GM12878 (cell line): ENCODE data around the gene SOST.

Experiments
- CTCF ChIP-seq, 3 experiments: IDR thresholded peaks in 2 of 3; conservative IDR thresholded peaks in 1 of 3; 2 replicates each; pipeline ENCODE4 v1.5.1; 2011; ENCODE audit warnings: low read depth in 3 of 3, low read length in 3 of 3, mild to moderate bottlenecking in 3 of 3, control low read depth in 2 of 3, moderate library complexity in 2 of 3, inconsistent platforms in 1 of 3, mixed read lengths in 1 of 3; ENCODE audit not compliant: control insufficient read depth in 2 of 3, insufficient read depth in 1 of 3; ENCODE audit errors: extremely low read depth in 1 of 3
- E2F8 ChIP-seq: fragments of 450-650 bp; IDR thresholded peaks from 2 replicates; pipeline ENCODE4 v1.6.1; 2018; ENCODE audit warnings: mild to moderate bottlenecking, low read depth, moderate library complexity; ENCODE audit not compliant: partially characterized antibody
- TAF1 ChIP-seq: IDR thresholded peaks from 2 replicates; pipeline ENCODE4 v1.6.1; 2011; ENCODE audit warnings: mild to moderate bottlenecking, low read depth, low read length, borderline replicate concordance
- ZNF217 ChIP-seq: fragments of 450-650 bp; IDR thresholded peaks from 2 replicates; pipeline ENCODE4 v1.6.1; 2017; ENCODE audit warnings: antibody characterized with exemption, mild to moderate bottlenecking
- ZNF274 ChIP-seq: IDR thresholded peaks from one replicate; pipeline ENCODE4 v1.8.0; 2011; ENCODE audit not compliant: insufficient read length, insufficient read depth
- ZZZ3 ChIP-seq: IDR thresholded peaks from 2 replicates; pipeline ENCODE4 v1.6.1; 2011; ENCODE audit warnings: low read depth; ENCODE audit not compliant: control insufficient read depth, insufficient read length

GRCh38 chr17:43799047-43799446, 40.5 kb upstream of the SOST start:
- TF ChIP-seq ZZZ3 (no peak), ZNF217 (no peak), ZNF274 (no peak), CTCF (IDR thresholded peaks at IDR 0.05 in 2 of 3, conservative IDR thresholded peaks at IDR 0.05 in 1 of 3; ENCODE audit: control insufficient read depth in 2 of 3, extremely low read depth in 1 of 3, insufficient read depth in 1 of 3, low read depth in 3 of 3, low read length in 3 of 3) (no peak), E2F8 (no peak), TAF1 (no peak)
